Neural progenitor cell (in vitro differentiated cells): ENCODE data around the gene MPRIP. TPM values are rescaled to one million over a fixed set of nuclear protein-coding genes. Genes with fewer than 3 reads are reported as not detected.

ENCODE experiments used
- DNase-seq: peaks from one replicate; pipeline ENCODE4 v3.0.0-alpha.2; 2016; ENCODE audit warnings: low spot score
- H2AFZ ChIP-seq: fragments of 200-600 bp; sonication (generic); replicated peaks from 2 replicates; pipeline ENCODE4 v1.6.1; 2016; ENCODE audit warnings: antibody characterized with exemption
- H3F3A ChIP-seq: fragments of 200-600 bp; sonication (generic); 2 replicates; pipeline ENCODE4 v1.6.1; 2016; ENCODE audit warnings: antibody characterized with exemption, low read depth
- H3K27ac ChIP-seq: fragments of 200-600 bp; sonication (generic); 2 replicates; pipeline ENCODE4 v1.5.1; 2016; ENCODE audit warnings: mild to moderate bottlenecking
- H3K27me3 ChIP-seq: fragments of 200-600 bp; sonication (generic); 2 replicates; pipeline ENCODE4 v1.6.1; 2016; ENCODE audit warnings: mild to moderate bottlenecking, moderate library complexity
- H3K36me3 ChIP-seq: fragments of 200-600 bp; sonication (generic); 2 replicates; pipeline ENCODE4 v1.5.1; 2016
- H3K4me1 ChIP-seq: fragments of 200-600 bp; sonication (generic); 2 replicates; pipeline ENCODE4 v1.6.1; 2016; ENCODE audit warnings: mixed run types
- H3K4me2 ChIP-seq: fragments of 200-600 bp; sonication (generic); 2 replicates; pipeline ENCODE4 v1.6.1; 2016
- H3K4me3 ChIP-seq: fragments of 200-600 bp; sonication (generic); 2 replicates; pipeline ENCODE4 v1.5.1; 2016
- H3K79me2 ChIP-seq: fragments of 200-600 bp; sonication (generic); 2 replicates; pipeline ENCODE4 v1.6.1; 2016; ENCODE audit warnings: low read depth
- H3K9ac ChIP-seq: fragments of 200-600 bp; sonication (generic); 2 replicates; pipeline ENCODE4 v1.6.1; 2016
- H3K9me3 ChIP-seq: fragments of 200-600 bp; sonication (generic); 2 replicates; pipeline ENCODE4 v1.5.1; 2016; ENCODE audit warnings: low read depth
- H4K20me1 ChIP-seq: fragments of 200-600 bp; sonication (generic); 2 replicates; pipeline ENCODE4 v1.6.1; 2016; ENCODE audit warnings: low read depth
- H3K27ac Mint-ChIP-seq: 3 replicates; pipeline ENCODE4 v1.8.0; 2021; ENCODE audit warnings: mixed read lengths
- H3K27me3 Mint-ChIP-seq: 2 replicates; pipeline ENCODE4 v1.8.0; 2022; ENCODE audit warnings: low read depth, mild to moderate bottlenecking, inconsistent platforms, moderate library complexity, mixed read lengths; ENCODE audit not compliant: insufficient read depth
- H3K36me3 Mint-ChIP-seq: 3 replicates; pipeline ENCODE4 v1.8.0; 2021; ENCODE audit warnings: mixed read lengths
- H3K4me1 Mint-ChIP-seq: 3 replicates; pipeline ENCODE4 v1.8.0; 2021; ENCODE audit warnings: mixed read lengths
- H3K4me3 Mint-ChIP-seq: 3 replicates; pipeline ENCODE4 v1.8.0; 2021; ENCODE audit warnings: mild to moderate bottlenecking, moderate library complexity, mixed read lengths
- H3K9me3 Mint-ChIP-seq: 3 replicates; pipeline ENCODE4 v1.8.0; 2020; ENCODE audit warnings: mixed read lengths
- CTCF ChIP-seq: fragments of 200-600 bp; sonication (generic); IDR thresholded peaks from 2 replicates; pipeline ENCODE4 v1.5.1; 2017; ENCODE audit warnings: antibody characterized with exemption, mild to moderate bottlenecking
- EZH2 ChIP-seq: fragments of 200-600 bp; sonication (generic); IDR thresholded peaks from 2 replicates; pipeline ENCODE4 v1.6.1; 2017; ENCODE audit warnings: antibody characterized with exemption, mild to moderate bottlenecking, moderate library complexity
- EZH2phosphoT487 ChIP-seq: fragments of 200-600 bp; sonication (generic); IDR thresholded peaks from 2 replicates; pipeline ENCODE4 v1.6.1; 2017; ENCODE audit warnings: antibody characterized with exemption
- total RNA-seq: library from RNA; depleted of rRNA; stranded (reverse); fragments of >200 nt; gene quantifications from 2 replicates; pipeline ENCODE4 v1.2.3, GENCODE V29; 2015; ENCODE audit warnings: low replicate concordance

MPRIP gene
- total RNA-seq, 1 donor from 2014 or later, result 42.1 TPM

DNA sequence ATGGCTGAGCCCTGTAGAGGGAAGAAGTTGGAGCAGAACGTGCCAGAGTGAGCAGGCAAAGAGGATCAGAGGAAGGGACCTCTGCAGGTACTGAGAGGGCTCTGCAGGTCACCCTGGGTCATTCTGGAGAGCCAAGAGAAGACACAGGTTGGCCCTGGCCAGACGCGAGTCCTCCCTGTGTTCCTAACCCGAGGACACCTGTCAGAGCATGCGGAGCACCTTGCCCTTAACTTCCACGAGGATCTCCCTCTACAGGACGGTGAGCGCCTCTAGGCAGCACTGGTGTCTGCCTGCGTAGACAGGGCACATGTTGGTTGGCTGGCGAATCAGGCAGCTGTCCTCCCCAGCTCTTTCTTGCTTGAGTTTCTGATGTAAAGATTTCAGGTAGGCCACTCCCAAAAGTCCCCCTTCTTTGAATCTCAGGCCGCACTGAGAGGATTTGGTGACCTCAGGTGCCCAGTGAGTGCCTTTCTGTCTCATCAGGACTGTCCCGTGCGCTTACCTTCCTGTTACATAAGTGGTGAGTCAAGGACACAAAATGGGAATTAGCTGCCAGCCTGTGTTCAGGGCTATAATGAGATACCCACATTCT is 45.3 kb downstream of the MPRIP start:
- no peak for DNase-seq
- peaks cover 11% of the 10 kb centered on the region for H3K27me3 Mint-ChIP-seq
- peaks cover 30% of the 10 kb centered on the region for H3K36me3 Mint-ChIP-seq
- no peaks in the 10 kb centered on the region for H3K27me3 ChIP-seq
- H3K79me2 ChIP-seq, result peaks cover 9% of the 10 kb centered on the region
- H3K4me3 Mint-ChIP-seq, result no peak overlapping the region
- H4K20me1 ChIP-seq, result peaks cover 24% of the 10 kb centered on the region
- H3K4me1 Mint-ChIP-seq, result peaks cover 15% of the 10 kb centered on the region
- no peaks in the 10 kb centered on the region for H3K36me3 ChIP-seq
- peaks cover 11% of the 10 kb centered on the region for H3K4me1 ChIP-seq
- no peak overlapping the region for H3K27ac ChIP-seq
- H3K4me3 ChIP-seq, result no peak overlapping the region
- peaks cover 8% of the 10 kb centered on the region for H3F3A ChIP-seq
- TF ChIP-seq EZH2phosphoT487 (no peak), EZH2 (no peak), CTCF (no peak)
- no peak overlapping the region for H2AFZ ChIP-seq
- H3K4me2 ChIP-seq, result no peak overlapping the region
- no peaks in the 10 kb centered on the region for H3K9me3 Mint-ChIP-seq
- peak overlapping the region; percentile 42 for H3K27ac Mint-ChIP-seq
- no peaks in the 10 kb centered on the region for H3K9me3 ChIP-seq
- H3K9ac ChIP-seq, result no peak overlapping the region

GRCh38 chr17:17088086-17088485 is 45.8 kb downstream of the MPRIP start:
- Mint-ChIP-seq H3K4me1 (peaks cover 15% of the 10 kb centered on the region), H3K36me3 (peaks cover 25% of the 10 kb centered on the region), H3K4me3 (no peak overlapping the region), H3K27ac (no peak overlapping the region), H3K9me3 (no peaks in the 10 kb centered on the region), H3K27me3 (peaks cover 12% of the 10 kb centered on the region)
- H3F3A ChIP-seq, result peaks cover 11% of the 10 kb centered on the region
- TF ChIP-seq CTCF (no peak), EZH2phosphoT487 (no peak), EZH2 (no peak)
- no peak overlapping the region for H3K9ac ChIP-seq
- no peaks in the 10 kb centered on the region for H3K36me3 ChIP-seq
- peaks cover 29% of the 10 kb centered on the region for H4K20me1 ChIP-seq
- no peak overlapping the region for H3K4me2 ChIP-seq
- no peak overlapping the region for H2AFZ ChIP-seq
- no peaks in the 10 kb centered on the region for H3K27me3 ChIP-seq
- peaks cover 17% of the 10 kb centered on the region for H3K4me1 ChIP-seq
- peaks cover 14% of the 10 kb centered on the region for H3K79me2 ChIP-seq
- no peak overlapping the region for H3K27ac ChIP-seq
- no peaks in the 10 kb centered on the region for H3K9me3 ChIP-seq
- no peak for DNase-seq
- H3K4me3 ChIP-seq, result no peak overlapping the region

DNA sequence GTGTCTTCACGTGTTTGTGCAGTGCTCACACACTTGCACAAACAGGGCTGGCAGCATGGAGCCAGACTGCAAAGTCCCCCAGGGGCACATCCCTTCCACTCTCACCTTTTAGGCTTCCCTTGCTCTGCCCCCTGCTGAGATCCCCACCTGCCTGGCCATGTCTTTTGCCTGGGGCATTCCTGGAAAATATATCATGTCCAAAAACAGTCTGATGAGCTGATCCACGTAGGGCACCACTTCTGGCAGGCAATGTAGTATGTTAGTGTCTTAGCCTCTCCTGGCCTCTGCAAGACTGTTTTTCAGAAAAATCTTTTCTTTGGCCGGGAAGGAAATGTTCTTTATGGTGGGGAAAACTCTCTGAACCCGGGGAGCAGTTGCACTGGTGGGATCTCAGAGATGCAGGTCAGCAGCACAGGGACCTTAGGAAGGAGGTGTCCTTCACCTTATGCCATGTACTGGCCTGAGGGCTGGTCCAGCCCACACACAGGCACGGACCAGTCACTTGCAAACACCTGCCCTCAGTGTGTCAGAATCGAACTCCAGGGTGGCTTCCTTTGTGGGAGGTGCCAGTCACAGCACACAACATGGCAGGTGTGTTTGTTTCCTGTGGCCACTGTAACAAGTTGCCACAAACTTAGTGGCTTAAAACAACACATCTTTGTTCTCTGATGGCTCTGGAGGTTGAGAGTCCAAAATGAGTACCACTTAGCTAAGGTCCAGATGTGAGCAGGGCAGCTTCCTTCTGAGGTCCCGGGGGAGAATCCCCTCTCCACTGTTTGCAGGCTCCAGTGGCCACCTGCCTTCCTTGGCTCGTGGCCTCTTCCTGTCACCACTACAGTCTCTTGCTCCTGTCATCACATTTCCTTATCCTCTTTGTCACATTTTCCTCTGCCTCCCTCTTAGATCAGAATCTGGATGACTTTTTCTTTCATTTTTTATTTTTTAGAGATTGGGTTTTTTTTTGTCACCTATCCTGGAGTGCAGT is 46.6 kb downstream of the MPRIP start:
- Histone ChIP-seq H3K4me2 (no peak overlapping the region), H3K4me3 (no peak overlapping the region), H3K27ac (no peak overlapping the region), H2AFZ (no peak overlapping the region), H4K20me1 (peaks cover 32% of the 10 kb centered on the region), H3K4me1 (peaks cover 23% of the 10 kb centered on the region), H3K36me3 (no peaks in the 10 kb centered on the region), H3K79me2 (peaks cover 16% of the 10 kb centered on the region), H3K27me3 (no peaks in the 10 kb centered on the region), H3K9me3 (no peaks in the 10 kb centered on the region), H3F3A (peaks cover 11% of the 10 kb centered on the region), H3K9ac (no peak overlapping the region)
- DNase-seq, result no peak
- H3K27ac Mint-ChIP-seq, result peak overlapping the region; percentile 22
- H3K9me3 Mint-ChIP-seq, result no peaks in the 10 kb centered on the region
- peaks cover 21% of the 10 kb centered on the region for H3K36me3 Mint-ChIP-seq
- H3K4me3 Mint-ChIP-seq, result no peak overlapping the region
- TF ChIP-seq CTCF (no peak), EZH2 (no peak), EZH2phosphoT487 (no peak)
- peaks cover 12% of the 10 kb centered on the region for H3K27me3 Mint-ChIP-seq
- H3K4me1 Mint-ChIP-seq, result peaks cover 15% of the 10 kb centered on the region
